A375 (cell line): ENCODE measurements around the gene WAPL. TPM values are rescaled to one million over a fixed set of nuclear protein-coding genes. Genes with fewer than 3 reads are reported as not detected.

Experiments
- small RNA-seq: library from RNA; depleted of rRNA; stranded (forward); fragments of <200 nt; gene quantifications from one replicate; pipeline ENCODE3, GENCODE V24; 2014
- total RNA-seq: library from RNA; depleted of rRNA; stranded (reverse); fragments of >200 nt; shearing (Covaris generic); gene quantifications from 2 replicates; pipeline ENCODE4 v1.2.3, GENCODE V29; 2014; rRNA removed

WAPL gene
- total RNA-seq, result 35.9 and 38.5 TPM in 2 replicates

GRCh38 chr10:86521678-86522509 is at the start of gene WAPL:
WAPL (minus strand) TSS chr10:86521792; CDS start chr10:86518069, 3,723 bp downstream.

Small RNAs within 50 kb of the gene (small RNA-seq; reads per million reads assigned to genes)
- not detected for gene RNU6-780P

Other genes starting within 250 kb of the WAPL start
- 0.03 and 0.04 TPM in 2 replicates for gene GRID1, start 155.0 kb downstream of the WAPL start, total RNA-seq
- gene OPN4, start 132.8 kb upstream of the WAPL start, total RNA-seq, result not detected in 2 replicates
- not detected in 2 replicates for gene LDB3, start 146.7 kb upstream of the WAPL start, total RNA-seq
- gene BMPR1A, start 234.8 kb upstream of the WAPL start, total RNA-seq, result 18.3 and 20.4 TPM in 2 replicates